CD4-positive, alpha-beta T cell treated with Interleukin-15 for 1 hour (primary cell): Measurements from ENCODE around the gene CRBN.

Source experiments
- DNase-seq: peaks from one replicate; pipeline ENCODE4 v3.0.0-alpha.2; 2020

The CRBN gene

DNA sequence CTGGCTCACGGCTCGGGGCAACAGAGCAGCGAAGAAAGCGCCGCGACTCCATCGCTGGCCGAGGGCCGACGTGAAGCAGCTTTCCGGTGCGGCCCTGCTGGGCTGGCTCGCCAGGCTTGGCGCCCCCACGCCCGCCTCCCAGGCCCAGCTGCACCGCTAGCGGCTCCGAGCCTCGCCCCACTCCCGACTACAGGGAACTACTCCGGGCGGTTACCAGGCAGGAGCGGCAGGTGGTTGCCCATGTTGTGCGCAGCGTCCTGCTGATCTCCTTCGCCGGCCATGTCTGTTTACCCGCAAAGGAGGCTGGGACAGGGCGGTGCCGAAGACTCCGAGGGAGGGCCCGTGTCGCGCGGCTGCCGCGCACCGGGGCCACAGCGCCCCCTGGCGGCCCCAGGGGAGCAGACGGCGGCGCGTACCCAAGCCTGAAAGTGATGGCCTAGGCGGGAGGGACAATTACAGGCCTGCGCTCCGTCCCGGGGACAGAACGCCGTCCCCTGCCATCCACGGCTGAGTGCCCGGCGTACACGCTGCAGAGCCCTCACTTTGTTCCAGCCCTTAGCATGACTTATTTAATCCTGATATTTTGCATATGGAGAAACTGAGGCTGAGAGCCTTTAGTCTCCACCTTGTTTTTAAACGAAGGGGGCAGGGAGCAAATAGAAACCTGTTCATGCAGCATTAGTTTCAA, at the start of gene CRBN:
CRBN (minus strand) TSS at position 285 of the 688 bp plus-strand sequence; CDS start at position 281, 4 bp downstream.
- peak; percentile 88 for DNase-seq

DNA sequence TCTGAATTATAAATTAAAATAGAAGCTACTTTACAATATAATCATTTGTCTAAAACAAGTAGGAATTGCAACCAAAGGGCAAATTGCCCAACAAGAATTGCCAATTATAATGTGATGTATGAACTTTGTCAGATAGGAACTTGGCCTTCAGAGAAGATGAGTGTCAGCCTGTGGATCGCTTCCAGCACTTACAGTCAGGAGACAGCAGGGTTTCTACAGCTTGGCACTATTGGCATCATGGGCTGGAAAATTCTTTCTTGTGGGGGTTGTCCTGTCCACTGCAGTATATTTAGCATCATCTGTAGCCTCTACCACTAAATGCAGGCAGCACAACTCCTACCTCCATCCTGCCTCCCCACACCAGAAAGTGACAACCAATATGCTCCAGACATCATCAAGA, 48.1 kb upstream of the CRBN start:
- DNase-seq = no peak

DNA sequence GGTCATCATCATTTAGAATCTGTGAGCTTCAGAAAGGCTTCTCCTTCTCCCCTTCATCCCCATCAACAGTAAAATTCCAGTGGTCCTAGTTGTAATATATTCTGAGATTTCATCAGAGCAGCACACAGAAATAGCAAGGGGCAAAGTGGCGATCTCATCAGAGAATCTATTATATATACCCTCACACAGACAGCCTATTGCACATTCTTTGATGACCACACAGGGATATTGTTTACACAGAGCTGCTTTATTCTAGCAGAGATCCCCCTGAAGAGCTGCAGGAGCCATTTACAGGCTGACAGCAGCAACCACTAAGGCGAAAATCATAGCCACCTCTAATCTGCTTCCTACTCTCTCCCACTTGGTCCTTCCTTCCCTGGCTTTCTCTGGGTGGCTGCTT, 42.0 kb upstream of the CRBN start:
- DNase-seq = no peak

- no peak for DNase-seq
Observed at GRCh38 chr3:3216401-3216800, 36.9 kb upstream of the CRBN start.

- DNase-seq = no peak
Observed at GRCh38 chr3:3212781-3213440, 33.4 kb upstream of the CRBN start.

GRCh38 chr3:3209714-3210113, 30.2 kb upstream of the CRBN start:
- no peak for DNase-seq

- no peak for DNase-seq
Observed at GRCh38 chr3:3209057-3209456, 29.6 kb upstream of the CRBN start.

GRCh38 chr3:3201611-3202010, 22.1 kb upstream of the CRBN start:
- DNase-seq = no peak

DNA sequence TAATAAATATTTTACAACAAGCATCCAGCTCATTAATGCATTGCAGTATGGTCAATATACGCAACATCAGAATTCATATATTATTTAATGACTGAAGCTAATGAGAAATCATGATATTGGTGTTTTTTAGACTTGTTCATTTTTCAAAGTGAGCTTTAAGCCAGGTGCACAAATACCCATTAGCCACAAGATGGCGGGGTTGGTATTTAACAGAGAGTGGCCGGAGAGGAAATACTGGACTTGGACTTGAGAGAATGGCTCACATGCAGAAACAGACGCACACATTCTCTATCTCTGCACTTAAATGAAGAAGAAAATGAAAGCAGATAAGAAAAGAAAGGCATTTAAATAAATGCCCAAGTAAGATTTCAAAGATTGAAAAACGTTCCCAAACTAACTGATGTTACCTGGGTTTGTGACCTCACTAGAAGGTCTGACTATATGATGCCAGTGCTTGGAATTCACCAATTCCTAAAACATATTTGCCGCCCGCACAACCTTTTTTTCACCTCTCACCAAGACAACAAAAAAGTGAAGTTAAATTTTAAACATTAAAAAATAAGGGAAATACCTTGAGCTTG, 21.2 kb upstream of the CRBN start:
- no peak for DNase-seq

GRCh38 chr3:3199306-3199705, 19.8 kb upstream of the CRBN start:
- no peak for DNase-seq

DNA sequence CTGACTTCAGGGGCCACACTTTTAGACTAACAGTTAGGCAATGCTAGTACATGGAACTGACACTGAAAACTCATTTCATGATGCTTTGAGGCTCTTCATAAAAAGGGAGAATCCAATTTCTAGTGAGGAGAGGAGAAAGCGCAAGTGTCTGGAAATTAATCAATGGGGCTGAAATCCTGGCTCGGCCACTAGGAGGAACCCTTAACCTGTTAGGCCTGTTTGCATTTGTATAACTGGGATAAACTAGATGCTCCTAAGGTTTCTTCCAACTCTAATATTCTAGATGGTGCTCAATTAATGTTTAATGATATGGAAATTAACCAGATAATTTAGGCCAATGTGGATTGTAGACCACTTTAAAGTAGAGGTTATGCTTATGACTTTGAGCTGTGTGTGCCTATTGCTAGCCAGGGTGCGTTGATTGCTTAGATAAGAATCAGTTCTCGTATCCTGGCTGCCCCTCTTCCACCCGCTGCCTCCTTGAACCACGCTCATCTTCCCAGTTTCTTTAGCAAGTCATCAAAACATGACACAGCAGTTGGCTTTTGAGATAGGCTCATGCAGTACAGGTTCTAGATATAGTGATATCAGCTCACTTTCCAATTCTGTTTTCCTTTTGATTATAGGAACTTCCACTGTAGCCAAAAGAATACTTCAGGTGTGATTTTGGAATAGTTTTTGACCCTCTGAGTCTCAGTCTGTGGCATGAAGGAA, 16.8 kb upstream of the CRBN start:
- no peak for DNase-seq

DNA sequence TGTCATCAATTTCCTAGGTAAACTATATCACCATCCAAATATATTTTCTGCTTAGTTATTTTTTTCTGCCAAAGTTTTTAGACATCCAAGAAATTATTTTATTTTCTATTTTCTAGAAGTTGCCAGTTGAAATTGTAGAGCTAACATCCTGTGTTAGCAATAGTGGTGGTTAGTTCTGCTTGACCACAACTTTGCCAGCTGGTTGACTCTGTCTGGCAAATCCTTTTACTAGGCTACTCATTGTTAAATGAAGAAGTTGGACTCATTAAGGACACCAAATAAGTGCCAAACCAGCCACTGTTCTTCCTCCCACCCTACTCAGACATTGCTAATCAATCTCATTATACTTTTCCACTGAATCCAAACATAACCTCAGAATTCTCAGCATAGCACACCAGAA, 15.4 kb upstream of the CRBN start:
- no peak for DNase-seq

GRCh38 chr3:3192286-3192675, 12.8 kb upstream of the CRBN start:
- DNase-seq = no peak

GRCh38 chr3:3191675-3192285, 12.3 kb upstream of the CRBN start:
- peak; percentile 20 for DNase-seq

GRCh38 chr3:3189961-3190360, 10.5 kb upstream of the CRBN start:
- DNase-seq = no peak

- no peak for DNase-seq
Observed at GRCh38 chr3:3189102-3189727, 9.7 kb upstream of the CRBN start.

DNA sequence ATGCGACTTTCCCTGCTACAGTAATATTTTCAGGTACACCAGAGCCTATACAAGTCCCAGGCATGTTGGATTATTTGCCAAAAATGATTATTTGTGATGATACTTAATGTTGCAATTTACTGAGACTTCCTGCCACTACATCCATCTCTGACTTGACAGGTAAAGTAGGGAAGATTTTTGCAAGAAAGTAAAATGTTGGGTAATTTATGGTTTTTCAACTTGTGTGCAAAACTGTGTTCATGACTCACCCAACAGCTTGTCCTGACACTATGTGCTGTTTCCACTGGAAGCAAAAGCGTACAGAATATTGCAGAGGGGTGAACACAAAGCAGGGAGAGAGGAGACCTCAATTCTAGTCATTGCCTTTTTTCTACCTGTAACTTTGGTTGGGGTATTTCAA, 5.4 kb upstream of the CRBN start:
- DNase-seq = no peak

- DNase-seq = no peak
Observed at GRCh38 chr3:3180456-3180855, 965 bp upstream of the CRBN start.

- DNase-seq = no peak
Observed at GRCh38 chr3:3178498-3179328, 778 bp downstream of the CRBN start.

- no peak for DNase-seq
Observed at GRCh38 chr3:3177861-3178497, 1.5 kb downstream of the CRBN start.

DNA sequence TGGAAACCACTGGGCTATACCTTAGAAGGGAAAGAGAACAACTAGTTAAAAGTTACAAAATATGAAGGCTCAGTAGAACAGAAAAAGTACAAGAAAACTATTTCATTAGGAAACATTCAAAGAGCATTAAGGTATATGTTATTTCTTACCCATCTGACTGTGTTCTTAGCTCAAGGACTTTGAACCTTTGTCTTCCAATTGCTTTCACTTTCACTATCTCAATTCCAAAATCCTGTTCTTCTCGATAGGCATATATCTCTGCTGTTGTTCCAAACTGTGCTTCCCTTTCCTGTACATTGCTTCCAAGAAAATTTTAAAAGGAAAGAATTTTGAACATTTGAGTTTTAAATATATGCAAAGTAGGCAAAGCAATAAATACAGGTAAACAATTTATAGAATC, 6.9 kb downstream of the CRBN start:
- no peak for DNase-seq
